ENCODE measurements around the gene S100Z. TPM values are rescaled to one million over a fixed set of nuclear protein-coding genes. Genes with fewer than 3 reads are reported as not detected.

The S100Z gene
- total and polyA plus RNA-seq, 11 donors, result 0.29 to 0.59 TPM; not detected in 9

GRCh38 chr5:76816110-76816831 is 33.5 kb upstream of the S100Z start:
- no peaks in the 10 kb centered on the region for H3K9me3 ChIP-seq
- no peak for TF ChIP-seq CTCF (IDR thresholded peaks at IDR 0.05)
- no peak for TF ChIP-seq POLR2A (IDR thresholded peaks at IDR 0.05)
- intact Hi-C loops (cut with DNase I), result no loop called here
- no peak overlapping the region for H3K4me3 ChIP-seq
- 84 to 90% (median 90%) methylated on average over 3 of the region's 3 CpGs for WGBS, 4 donors
- no peak for ATAC-seq
- no peaks in the 10 kb centered on the region for H3K36me3 ChIP-seq
- peaks cover 0 to 29% (median 22%) of the 10 kb centered on the region in 9 donors for H3K27me3 ChIP-seq
- no peak for DNase-seq
- no peak overlapping the region for H3K27ac ChIP-seq
- H3K4me1 ChIP-seq, result peaks cover 0 to 23% (median 6%) of the 10 kb centered on the region in 12 donors

GRCh38 chr5:76818844-76819831 is 30.7 kb upstream of the S100Z start, which contains the start of gene F2RL1:
Gene F2RL1, plus strand, starts transcription at chr5:76819030. Its CDS starts 153 bp downstream, at chr5:76819183.
- Histone ChIP-seq H3K9me3 (peaks cover 0 to 2% (median 0%) of the 10 kb centered on the region in 12 donors), H3K4me3 (peak within 1 kb of the TSS; percentile 30 to 75 (median 59)), H3K4me1 (peaks cover 0 to 23% (median 6%) of the 10 kb centered on the region in 12 donors), H3K27ac (peak within 1 kb of the TSS in 10 of 12 donors; percentile 36 to 84 (median 64)), H3K36me3 (no peaks in the 10 kb centered on the region), H3K27me3 (peaks cover 0 to 36% (median 22%) of the 10 kb centered on the region in 9 donors)
- ATAC-seq (peak; percentile 41 to 86 (median 79)), DNase-seq (peak; percentile 44 to 78 (median 67))
- TF ChIP-seq CTCF (IDR thresholded peaks at IDR 0.05) (no peak), POLR2A (IDR thresholded peaks at IDR 0.05) (peak in 1 of 2 donors; percentile 29)
- intact Hi-C loops (cut with DNase I), result no loop called here
- 1 to 4% (median 2%) methylated on average over 21 to 72 of the region's 72 CpGs for WGBS, 4 donors

- H3K4me1 ChIP-seq, result peaks cover 0 to 23% (median 6%) of the 10 kb centered on the region in 12 donors
- intact Hi-C loops (cut with DNase I), result no loop called here
- H3K4me3 ChIP-seq, result peak overlapping the region; percentile 30 to 75 (median 59)
- 33 to 47% (median 43%) methylated on average over 24 to 31 of the region's 31 CpGs for WGBS, 4 donors
- peaks cover 0 to 10% (median 0%) of the 10 kb centered on the region in 12 donors for H3K9me3 ChIP-seq
- no peaks in the 10 kb centered on the region for H3K36me3 ChIP-seq
- peak overlapping the region in 10 of 12 donors; percentile 23 to 84 (median 64) for H3K27ac ChIP-seq
- peaks cover 0 to 36% (median 22%) of the 10 kb centered on the region in 9 donors for H3K27me3 ChIP-seq
- DNase-seq, result peak in 2 of 5 donors; percentile 26 to 29
- ATAC-seq, result peak in 3 of 4 donors; percentile 28 to 54 (median 47)
- TF ChIP-seq CTCF (IDR thresholded peaks at IDR 0.05) (no peak), POLR2A (IDR thresholded peaks at IDR 0.05) (no peak)
These were observed 29.8 kb upstream of the S100Z start for GRCh38 chr5:76819851-76820525.

All from heart left ventricle (tissue), 16 donors.